ENCODE results near the gene IQSEC1. TPM values are rescaled to one million over a fixed set of nuclear protein-coding genes. Genes with fewer than 3 reads are reported as not detected.

IQSEC1 gene
- total RNA-seq, 1 donor from 2014 or later: 41.7 TPM

GRCh38 chr3:13031621-13032020, 41.6 kb downstream of the IQSEC1 start:
- H3K9me3 Mint-ChIP-seq: no peaks in the 10 kb centered on the region
- no peak overlapping the region for H3K4me3 Mint-ChIP-seq
- TF ChIP-seq CTCF (IDR thresholded peaks at IDR 0.05; ENCODE audit: unreplicated experiment): no peak
- no peak overlapping the region for H3K27ac Mint-ChIP-seq
- no peak for DNase-seq (ENCODE audit: low spot score in 2 of 2, unreplicated experiment in 2 of 2)
- no peaks in the 10 kb centered on the region for H3K27me3 Mint-ChIP-seq (ENCODE audit: low read depth)
- H3K36me3 Mint-ChIP-seq: no peaks in the 10 kb centered on the region
- no peaks in the 10 kb centered on the region for H3K4me1 Mint-ChIP-seq

GRCh38 chr3:13030684-13031083, 42.5 kb downstream of the IQSEC1 start:
- Mint-ChIP-seq H3K27ac (no peak overlapping the region), H3K27me3 (ENCODE audit: low read depth) (no peaks in the 10 kb centered on the region), H3K4me1 (no peaks in the 10 kb centered on the region), H3K9me3 (no peaks in the 10 kb centered on the region), H3K4me3 (no peak overlapping the region), H3K36me3 (no peaks in the 10 kb centered on the region)
- TF ChIP-seq CTCF (IDR thresholded peaks at IDR 0.05; ENCODE audit: unreplicated experiment): no peak
- DNase-seq (ENCODE audit: low spot score in 2 of 2, unreplicated experiment in 2 of 2): no peak

- Mint-ChIP-seq H3K4me1 (no peaks in the 10 kb centered on the region), H3K27me3 (ENCODE audit: low read depth) (no peaks in the 10 kb centered on the region), H3K36me3 (no peaks in the 10 kb centered on the region), H3K27ac (no peak overlapping the region), H3K9me3 (no peaks in the 10 kb centered on the region), H3K4me3 (no peak overlapping the region)
- TF ChIP-seq CTCF (IDR thresholded peaks at IDR 0.05; ENCODE audit: unreplicated experiment): no peak
- no peak for DNase-seq (ENCODE audit: low spot score in 2 of 2, unreplicated experiment in 2 of 2)
Measured at GRCh38 chr3:13028010-13028821, 45.0 kb downstream of the IQSEC1 start.

- Mint-ChIP-seq H3K27ac (no peak overlapping the region), H3K4me3 (no peak overlapping the region), H3K36me3 (no peaks in the 10 kb centered on the region), H3K9me3 (no peaks in the 10 kb centered on the region), H3K27me3 (ENCODE audit: low read depth) (no peaks in the 10 kb centered on the region), H3K4me1 (peaks cover 7% of the 10 kb centered on the region)
- DNase-seq (ENCODE audit: low spot score in 2 of 2, unreplicated experiment in 2 of 2): no peak
- TF ChIP-seq CTCF (IDR thresholded peaks at IDR 0.05; ENCODE audit: unreplicated experiment): no peak
Measured at GRCh38 chr3:13027154-13027553, 46.1 kb downstream of the IQSEC1 start.

- DNase-seq (ENCODE audit: low spot score in 2 of 2, unreplicated experiment in 2 of 2): no peak
- TF ChIP-seq CTCF (IDR thresholded peaks at IDR 0.05; ENCODE audit: unreplicated experiment): no peak
- Mint-ChIP-seq H3K4me1 (peaks cover 12% of the 10 kb centered on the region), H3K27me3 (ENCODE audit: low read depth) (no peaks in the 10 kb centered on the region), H3K4me3 (no peak overlapping the region), H3K27ac (no peak overlapping the region), H3K36me3 (no peaks in the 10 kb centered on the region), H3K9me3 (no peaks in the 10 kb centered on the region)
Measured at GRCh38 chr3:13026534-13026933, 46.7 kb downstream of the IQSEC1 start.

All from mesothelial cell of epicardium (in vitro differentiated cells).